Uterus (tissue), 2 donors: ENCODE data around the gene ITGA2B.

Experiments used
- CTCF ChIP-seq, 4 experiments: fragments of 200-600 bp in 2 of 4; fragments of 450-650 bp in 2 of 4; sonication (generic) in 2 of 4; IDR thresholded peaks; one replicate each; pipeline ENCODE4 v1.5.1; 2016 to 2019; ENCODE audit warnings: antibody characterized with exemption in 4 of 4, mild to moderate bottlenecking in 2 of 4, moderate library complexity in 1 of 4
- POLR2A ChIP-seq, 2 donors: fragments of 450-650 bp; IDR thresholded peaks; one replicate each; pipeline ENCODE4 v1.6.1; 2016; ENCODE audit warnings: antibody characterized with exemption in 2 of 2, mild to moderate bottlenecking in 1 of 2, moderate library complexity in 1 of 2

- TF ChIP-seq POLR2A (IDR thresholded peaks at IDR 0.05) (no peak), CTCF (IDR thresholded peaks at IDR 0.05) (no peak)
Observed at GRCh38 chr17:44382917-44383316, 6.5 kb downstream of the ITGA2B start.
